GM12892 (cell line): ENCODE results near the gene ACTA1.

Experiments used
- POLR2A ChIP-seq: IDR thresholded peaks from 2 replicates; pipeline ENCODE4 v1.6.1; 2011; ENCODE audit warnings: low read depth, low read length, control low read depth
- POLR2AphosphoS5 ChIP-seq: IDR thresholded peaks from 2 replicates; pipeline ENCODE4 v1.6.1; 2011; ENCODE audit warnings: low read depth, low read length, control low read depth

DNA sequence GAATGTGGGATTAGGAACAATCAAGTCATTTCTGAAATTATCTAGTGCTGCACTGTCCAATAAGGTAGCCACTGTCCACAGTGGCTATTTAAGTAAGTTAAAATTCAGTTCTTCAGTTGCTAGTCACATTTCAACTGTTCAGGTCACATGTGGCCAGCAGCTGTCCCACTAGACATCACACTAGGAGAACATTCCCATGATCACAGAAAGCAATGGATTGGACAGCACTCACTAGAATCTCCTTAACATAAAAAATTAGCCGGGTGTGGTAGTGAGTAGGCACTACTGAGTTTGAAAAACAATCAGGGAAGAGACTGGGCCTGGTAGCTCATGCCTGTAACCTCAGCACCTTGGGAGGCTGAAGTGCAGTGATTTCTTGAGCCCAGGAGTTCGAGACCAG is 40.6 kb upstream of the ACTA1 start:
- TF ChIP-seq POLR2AphosphoS5 (no peak), POLR2A (no peak)
